LoVo (cell line): ENCODE results near the gene RAB11FIP5.
"Not testable (repeated sequence)": the region's sequence is repeated elsewhere in the genome, so short reads cannot be mapped to it uniquely, and the experiment has no call there.

Source experiments
- DNase-seq: peaks from one replicate; pipeline ENCODE4 v3.0.0-alpha.2; 2016; ENCODE audit warnings: low spot score

Gene RAB11FIP5

DNA sequence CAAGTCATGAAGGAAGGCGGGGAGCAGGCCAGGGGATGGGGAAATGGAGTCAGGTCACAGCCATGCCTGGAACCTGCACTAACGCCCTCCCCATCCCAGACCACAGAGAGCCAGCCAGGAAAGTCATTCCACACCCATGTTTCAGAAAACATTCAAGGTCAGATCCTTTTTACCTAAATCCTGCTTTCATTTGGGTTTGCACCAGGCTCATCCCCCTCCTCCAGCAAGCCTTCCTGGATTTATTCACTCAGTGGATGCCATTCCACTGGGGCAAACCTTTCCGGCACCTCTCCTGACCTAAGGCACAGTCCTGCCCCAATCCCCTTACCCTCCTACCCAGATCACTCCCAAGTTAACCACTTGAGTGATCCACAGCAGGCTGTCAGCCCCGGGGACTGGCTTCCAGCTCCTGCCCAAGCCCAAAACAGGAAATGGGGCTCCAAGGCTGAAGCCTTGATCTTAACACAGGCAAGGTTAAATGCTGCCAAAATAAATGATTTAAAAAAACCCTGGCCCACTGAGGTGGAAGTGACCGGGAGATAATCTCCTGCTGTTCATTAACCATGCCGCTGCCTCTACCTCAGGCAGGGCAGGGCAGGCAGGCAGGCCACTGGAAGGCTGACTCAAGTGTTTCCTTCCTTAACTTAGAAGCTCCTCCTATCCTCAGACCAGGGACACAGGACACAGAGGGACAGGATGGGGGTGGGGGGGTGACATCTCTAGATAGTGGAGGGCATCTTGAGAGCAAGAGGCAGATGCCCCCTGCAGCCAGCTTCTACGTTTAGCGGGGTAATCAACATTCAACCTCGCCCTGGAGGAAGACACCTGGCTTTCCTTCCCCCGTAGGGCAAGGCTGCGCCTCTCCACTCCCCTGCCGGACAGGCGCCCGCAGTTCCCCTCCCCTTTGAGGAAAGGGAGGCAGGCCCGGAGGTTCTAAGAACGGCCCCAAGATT lies 1.4 kb downstream of the RAB11FIP5 start:
- DNase-seq: peak; percentile 64

DNA sequence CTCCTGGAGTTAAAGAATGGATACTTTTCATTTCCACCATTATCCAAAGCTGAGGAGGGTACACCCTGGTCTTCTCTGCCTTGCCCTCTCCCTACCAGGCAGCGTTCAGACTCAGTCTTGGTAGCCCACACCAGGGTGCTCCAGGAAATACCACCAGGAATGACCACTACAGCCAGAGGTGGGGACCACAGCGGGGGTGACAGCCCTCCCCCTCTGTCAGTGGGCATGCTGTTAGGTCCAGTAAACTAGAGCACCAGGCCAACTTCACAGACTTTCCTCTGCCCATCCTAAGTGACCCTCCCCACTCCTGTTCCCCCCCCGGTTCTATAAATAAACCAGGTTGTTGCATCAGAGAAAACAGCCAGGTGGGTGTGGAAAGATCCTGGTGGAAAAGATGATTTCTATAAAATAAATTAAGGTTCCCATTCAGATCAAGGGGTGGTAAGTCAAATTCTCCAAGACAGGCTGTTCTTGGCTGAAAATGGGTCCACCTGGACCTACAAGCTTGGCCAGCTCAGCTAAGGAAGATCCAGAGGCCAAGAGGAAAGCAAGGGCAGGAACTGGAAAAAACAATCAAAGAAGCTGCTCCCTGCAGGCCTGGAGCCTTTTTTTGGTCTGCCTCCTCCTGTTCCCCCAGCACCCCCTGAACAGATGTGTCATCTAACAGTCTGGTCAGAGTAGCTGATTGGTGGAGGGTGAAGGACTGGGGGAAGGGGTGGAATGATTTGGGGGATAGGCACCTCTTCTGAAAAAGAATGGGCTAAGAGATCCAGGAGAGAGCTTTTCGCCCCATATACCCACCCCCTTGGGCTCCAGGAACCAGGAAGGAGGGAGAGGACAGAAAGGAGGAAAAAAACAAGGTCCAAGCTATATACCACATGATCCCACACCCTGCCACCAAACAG lies 2.3 kb downstream of the RAB11FIP5 start:
- no peak for DNase-seq

DNA sequence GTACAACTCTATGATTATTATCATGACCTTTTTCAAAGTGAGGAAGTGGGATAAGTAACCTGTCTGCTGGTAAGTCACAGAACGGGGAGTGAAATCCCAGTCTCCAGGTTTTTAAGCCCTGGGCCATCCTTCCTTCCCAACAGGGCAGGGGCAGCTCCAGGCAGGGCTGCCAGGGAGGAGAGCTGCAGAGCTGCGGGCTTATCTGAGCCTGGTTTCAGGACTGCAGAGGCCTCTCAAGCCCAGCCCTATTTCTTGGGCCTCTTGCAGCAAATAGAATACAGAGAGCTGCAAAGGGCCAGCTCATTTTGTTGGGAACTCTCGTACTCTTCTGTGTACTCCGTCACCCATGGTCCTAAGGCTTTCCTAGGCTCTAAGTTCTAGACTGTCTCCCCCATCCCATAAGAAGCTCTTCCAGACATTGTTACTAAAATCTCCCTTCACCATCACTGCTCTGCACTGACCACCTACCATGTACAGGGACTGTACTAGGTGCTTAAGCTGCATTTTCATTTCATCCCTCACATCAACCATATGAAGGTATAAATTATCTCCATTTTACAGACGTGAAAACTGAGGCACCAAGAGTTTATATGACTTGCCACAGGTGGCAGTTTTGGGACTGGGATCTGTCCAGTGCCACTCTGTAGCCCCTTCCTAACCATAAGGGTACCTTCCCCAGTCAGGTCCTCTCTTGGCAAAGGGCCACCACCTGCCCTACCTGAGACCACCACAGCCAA lies 3.1 kb downstream of the RAB11FIP5 start:
- no peak for DNase-seq

DNA sequence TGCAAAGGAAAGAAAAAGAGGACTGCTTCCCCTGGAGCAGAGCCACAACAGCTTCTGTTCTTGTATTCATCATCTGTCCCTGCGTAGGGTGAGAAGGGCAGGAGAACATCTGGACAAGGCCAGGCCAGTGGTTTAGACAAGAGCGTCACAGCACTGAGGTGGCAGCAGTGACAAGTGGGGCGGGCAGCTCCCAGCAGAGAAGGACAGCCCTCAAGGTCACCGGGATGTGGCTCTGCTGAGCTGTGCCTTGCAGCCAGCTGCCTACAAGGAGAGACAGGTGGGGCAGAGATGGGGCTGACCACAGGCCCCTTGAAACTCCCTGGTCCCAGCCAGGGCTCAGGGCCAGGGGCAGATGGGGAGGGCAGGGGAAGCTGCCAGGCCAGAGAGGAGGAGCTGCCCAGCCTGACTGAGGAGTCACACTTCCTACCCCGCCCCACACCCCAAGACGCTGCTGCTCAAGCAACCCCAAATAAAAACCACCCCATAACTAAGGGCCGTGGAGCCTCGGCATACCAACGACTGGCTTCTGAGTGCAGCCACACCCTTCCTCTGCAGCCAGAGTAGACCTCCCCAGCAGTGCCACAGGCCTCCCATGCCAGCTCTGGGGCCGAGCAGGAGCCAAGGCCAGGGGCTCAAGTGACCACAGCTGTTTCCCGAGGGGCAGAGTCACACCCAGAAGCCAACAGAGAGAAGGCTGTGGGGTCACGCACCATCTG lies 5.4 kb downstream of the RAB11FIP5 start:
- DNase-seq: no peak

DNA sequence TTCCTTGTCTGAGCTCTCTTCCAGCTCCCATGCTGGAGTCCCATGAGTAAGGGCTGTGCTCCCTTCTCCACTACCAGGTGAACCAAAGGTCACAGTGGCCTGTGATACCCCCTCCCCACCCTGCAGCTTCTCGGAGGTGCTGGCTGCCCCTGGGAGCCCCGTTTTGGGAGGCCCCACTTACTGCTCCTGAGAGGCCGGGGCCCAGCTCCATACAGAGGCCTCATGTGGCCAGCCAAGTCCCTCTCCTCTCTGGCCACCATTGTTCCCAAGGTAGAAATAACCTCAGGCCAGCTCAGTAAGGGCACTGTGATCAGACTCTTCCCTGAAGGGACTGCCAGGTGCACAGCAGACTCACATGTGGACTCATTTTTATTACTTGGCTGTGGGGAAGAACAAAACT lies 6.0 kb downstream of the RAB11FIP5 start:
- no peak for DNase-seq

GRCh38 chr2:73105511-73105971 lies 7.2 kb downstream of the RAB11FIP5 start:
- DNase-seq: no peak

DNA sequence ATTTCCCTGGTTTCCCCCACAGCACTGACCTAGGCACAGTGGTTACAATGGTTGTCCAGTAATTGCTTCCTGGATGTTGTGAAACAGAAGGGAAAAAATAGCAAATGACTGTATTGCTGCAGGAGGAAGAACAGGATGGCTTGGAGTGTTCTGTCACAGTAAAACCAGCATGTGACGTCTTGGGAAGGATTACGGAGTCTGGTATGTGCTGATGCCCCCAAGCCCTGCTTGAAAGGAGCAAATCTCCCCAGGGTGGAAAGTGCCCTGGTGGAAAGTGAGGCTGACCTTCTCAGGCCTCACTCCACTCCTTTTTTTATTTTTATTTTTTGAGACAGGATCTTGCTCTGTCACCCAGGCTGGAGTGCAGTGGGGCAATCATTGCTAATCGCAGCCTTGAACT lies 7.8 kb downstream of the RAB11FIP5 start:
- DNase-seq: no peak

DNA sequence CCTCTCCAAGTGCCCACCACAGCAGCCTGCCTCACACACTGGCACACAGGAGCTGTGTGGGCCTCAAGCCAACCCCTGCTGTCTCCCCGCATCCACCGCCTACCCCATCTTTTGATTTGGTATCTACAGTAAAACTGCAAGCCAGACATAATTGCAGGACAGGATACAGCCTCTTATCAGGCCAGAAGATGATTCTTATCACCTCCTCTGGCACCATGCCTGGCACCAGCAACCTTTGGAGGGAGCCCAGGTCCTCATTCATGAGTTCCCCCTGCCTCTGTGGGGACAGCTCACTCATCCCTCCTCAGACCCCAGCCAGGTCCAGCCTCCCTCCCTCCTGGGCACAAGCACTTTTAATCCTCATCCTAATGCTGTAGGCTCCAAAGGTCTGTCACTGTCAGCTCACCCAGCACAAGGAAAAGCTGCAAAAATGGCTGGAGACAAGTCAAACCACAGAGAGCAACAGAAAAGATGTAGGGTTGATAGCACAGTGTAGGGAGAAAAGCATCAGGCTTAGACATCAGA lies 9.7 kb downstream of the RAB11FIP5 start:
- no peak for DNase-seq

DNA sequence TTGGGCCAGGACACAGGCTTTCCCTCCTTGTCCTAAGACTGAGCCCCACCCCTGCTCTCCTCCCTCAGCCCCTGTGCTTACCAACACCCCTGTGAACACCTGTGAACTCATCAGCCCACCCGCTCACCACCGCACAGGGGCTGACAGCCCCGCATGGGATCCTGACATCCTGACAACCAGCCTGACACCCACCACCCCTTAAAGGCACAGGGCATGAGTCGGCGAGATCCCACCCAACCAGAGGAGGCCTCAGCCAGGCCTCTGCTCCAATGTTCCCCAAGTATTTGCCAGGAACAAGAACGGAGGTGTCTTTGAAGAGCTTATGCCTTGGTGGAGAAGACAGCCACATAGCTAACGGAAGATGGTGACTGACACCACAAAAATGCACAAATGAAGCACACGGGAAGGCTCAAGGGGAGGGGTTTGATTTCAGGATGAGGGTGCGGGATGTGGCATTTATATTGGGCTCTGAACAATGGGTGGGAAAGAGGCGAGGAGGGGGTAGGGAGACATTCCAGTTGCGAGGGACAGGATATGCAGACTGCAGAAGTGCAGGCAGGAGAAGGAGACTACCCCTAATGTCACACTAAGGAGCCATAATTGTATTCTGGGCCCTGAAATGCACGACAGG lies 11.0 kb downstream of the RAB11FIP5 start:
- no peak for DNase-seq

- no peak for DNase-seq
Observed at GRCh38 chr2:73100956-73101355, 11.8 kb downstream of the RAB11FIP5 start.

DNA sequence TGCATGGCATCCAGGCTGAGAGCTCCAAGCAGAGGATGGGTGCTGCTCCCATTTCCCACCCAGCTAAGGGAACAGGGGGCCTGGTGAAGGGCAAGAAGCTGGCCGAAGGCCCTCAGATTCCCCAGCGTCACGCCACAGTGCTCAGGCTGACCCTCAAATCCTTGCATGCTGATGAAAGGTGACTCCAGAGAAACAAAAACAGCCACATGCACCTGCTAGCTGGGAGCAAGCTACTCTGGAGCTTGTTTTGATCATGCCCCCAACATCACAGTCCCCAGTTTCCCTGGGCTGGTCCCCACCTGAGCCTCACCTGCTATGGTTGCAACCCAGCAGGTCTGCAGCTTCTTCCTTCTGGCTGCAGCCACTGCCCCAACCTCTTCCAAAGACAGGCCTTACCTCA lies 13.3 kb downstream of the RAB11FIP5 start:
- DNase-seq: no peak

DNA sequence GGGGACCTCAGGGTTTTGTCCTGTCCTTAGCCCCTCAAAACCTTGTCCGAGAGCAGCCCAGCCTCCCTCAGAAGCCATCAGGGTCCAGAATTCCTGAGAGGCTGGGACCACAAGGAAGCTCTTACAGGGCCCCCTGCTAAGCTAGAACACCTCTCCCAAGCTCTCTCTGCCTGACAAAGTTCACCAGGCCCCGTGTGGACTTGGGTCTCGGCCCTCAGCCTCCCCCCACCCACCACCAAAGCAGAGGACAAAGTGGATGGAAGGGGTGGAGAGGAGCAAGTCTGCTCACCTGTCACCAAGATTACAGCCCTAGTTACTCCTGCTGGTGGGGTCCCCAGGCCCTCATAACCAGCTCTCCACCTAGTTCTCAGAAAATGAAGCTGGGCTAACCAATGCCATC lies 16.8 kb downstream of the RAB11FIP5 start:
- DNase-seq: no peak

DNA sequence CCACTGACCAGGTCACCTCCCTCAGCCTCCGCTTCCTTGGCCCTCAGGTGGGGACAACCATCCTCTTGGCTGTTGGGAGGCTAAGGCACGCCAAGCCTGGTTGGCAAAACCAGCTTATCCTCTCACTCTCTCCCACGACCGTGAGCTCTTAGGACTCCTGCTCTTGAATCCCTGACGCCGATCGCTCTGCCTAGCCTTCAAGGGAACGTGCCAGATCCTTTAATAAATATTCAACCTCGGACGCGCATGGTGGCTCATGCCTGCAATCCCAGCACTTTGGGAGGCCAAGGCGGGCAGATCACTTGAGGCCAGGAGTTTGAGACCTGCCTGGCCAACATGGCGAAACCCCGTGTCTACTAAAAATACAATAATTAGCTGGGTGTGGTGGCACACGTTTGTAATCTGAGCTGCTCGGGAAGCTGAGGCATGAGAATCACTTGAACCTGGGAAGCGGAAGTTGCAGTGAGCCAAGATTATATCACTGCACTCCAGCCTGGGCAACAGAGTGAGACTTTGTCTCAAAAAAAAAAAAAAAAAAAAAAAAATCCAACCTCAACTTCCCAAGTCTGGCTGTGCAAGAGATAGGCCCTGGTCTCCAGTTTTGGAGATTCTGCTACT lies 19.0 kb downstream of the RAB11FIP5 start:
- not testable (repeated sequence) for DNase-seq

DNA sequence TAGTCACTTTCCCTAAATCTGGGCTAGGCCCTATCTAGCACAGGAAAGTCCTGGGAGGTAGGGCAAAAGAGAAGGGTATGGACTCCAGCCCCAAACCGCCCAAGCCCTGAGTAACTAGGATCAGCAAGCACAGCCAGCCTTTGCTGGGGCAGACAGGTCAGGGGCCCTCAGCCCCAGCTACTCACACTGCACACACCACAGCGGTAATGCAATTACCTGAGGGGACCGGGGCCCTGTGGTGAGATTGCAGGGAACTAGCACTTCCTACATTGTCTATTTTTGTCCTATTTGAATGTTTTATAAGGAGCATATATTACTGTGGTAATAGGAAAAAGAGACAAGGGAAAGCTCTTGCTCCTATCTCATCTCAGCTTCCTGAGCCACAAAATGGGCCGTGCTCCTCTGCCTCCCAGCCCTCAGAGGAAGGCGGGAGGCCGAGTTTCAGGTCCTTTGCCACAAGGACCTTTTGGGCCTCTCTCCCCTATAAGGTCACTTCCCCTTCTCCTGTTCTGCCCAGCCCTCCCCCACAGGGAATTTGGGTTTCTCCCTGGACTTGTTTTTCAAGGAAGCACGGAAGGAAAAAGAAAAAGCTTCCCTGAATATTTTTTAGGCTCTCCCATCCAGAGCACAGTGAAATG lies 20.5 kb downstream of the RAB11FIP5 start:
- no peak for DNase-seq

GRCh38 chr2:73091696-73092095 lies 21.1 kb downstream of the RAB11FIP5 start:
- no peak for DNase-seq

- no peak for DNase-seq
Observed at GRCh38 chr2:73091164-73091563, 21.6 kb downstream of the RAB11FIP5 start.

DNA sequence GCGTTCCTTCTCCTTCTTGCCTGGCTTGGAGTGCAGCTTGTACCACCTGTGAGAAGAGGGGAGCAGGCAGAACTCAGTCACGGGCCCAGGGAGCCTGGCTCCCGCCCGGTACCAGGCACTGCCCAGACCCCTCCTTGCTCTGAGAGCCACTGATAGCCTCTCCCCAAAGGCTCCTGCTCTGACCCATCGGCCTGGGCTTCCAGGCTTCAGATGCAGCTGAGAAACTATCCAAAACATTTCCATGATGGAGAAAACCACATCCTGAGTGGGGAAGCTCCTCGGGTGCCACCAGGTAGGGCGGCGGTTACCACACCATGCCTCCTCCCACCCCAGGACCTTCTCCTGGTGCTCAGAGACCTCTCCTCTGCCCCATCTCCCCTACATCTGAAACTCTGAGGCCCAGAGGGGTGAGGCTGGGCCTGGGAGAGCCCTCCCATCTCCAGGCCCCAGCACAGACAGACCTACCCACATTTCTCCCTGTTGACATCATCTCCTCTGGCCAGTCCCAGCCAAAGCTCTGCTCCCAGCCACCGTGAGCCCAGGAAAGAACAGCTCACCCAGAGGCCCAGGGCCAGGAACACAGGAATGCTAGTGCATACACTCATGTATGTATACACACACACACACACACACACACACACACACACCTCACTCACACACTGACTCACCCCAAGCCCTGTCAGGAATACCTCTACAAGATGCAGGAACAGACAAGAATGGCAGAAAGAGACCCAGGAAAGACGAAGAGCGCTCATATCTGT lies 23.3 kb downstream of the RAB11FIP5 start:
- no peak for DNase-seq

DNA sequence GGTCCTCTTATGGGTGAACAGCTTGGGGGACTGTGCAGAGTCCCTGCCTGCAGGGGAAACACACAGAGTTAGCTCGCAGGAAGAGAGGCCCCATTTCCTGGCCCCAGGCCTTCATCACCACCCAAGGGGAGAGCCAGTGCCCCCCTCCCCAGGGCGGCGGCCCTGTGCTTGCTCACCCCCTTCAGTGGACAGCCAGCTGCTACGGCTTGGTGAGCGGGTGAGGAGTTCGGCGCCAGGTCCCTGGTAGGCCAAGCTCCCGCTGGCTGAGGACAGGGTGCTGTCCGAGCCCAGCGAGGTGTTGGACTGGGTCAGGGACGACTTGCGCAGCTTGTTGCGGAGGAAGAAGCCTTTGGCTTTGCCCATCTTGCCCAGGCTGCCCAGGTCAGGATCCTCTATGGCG lies 24.0 kb downstream of the RAB11FIP5 start:
- DNase-seq: no peak

- DNase-seq: no peak
Observed at GRCh38 chr2:73088211-73088610, 24.5 kb downstream of the RAB11FIP5 start.
